GM12878 (cell line): ENCODE data around the gene TMEM94. TPM values are rescaled to one million over a fixed set of nuclear protein-coding genes. Genes with fewer than 3 reads are reported as not detected.

Source experiments
- ATAC-seq: fragments of 200-7000 bp; cut with Tn5 transposase; 3 replicates; pipeline ENCODE4 v1.9.1; 2020; ENCODE audit warnings: mild to moderate bottlenecking, moderate library complexity
- BruUV-seq: library from RNA; stranded (reverse); fragments of 400-500 nt; replicated peaks from 2 replicates; lab custom pipeline; 2021; lab: Mats Ljungman, UMichigan
- CTCF ChIA-PET: fragments of 300-600 bp; sonication (Branson Sonifier 250); formaldehyde crosslinking; extraction: SDS; loops from one replicate; lab custom pipeline; 2021; ENCODE audit warnings: inconsistent platforms; lab: Yijun Ruan, JAX
- POLR2A ChIA-PET: fragments of 350-600 bp; formaldehyde crosslinking; extraction: SDS; loops from one replicate; lab custom pipeline; 2021; ENCODE audit warnings: inconsistent platforms; lab: Charles Lee
- RAD21 ChIA-PET: fragments of 300-600 bp; sonication (Branson Sonifier 250); formaldehyde crosslinking; loops from one replicate; lab custom pipeline; 2023; ENCODE audit warnings: antibody characterized with exemption; ENCODE audit not compliant: unreplicated experiment; lab: Charles Lee
- SMC1A ChIA-PET: fragments of 300-600 bp; sonication (Branson Sonifier 250); formaldehyde crosslinking; loops from one replicate; lab custom pipeline; 2023; ENCODE audit not compliant: unreplicated experiment, uncharacterized antibody; lab: Charles Lee
- DNase-seq: peaks from one replicate; pipeline ENCODE4 v3.0.0-alpha.2; 2011; ENCODE audit warnings: low read depth, low spot score
- FAIRE-seq: peaks from 3 replicates; lab custom pipeline; 2011; peaks lifted over from hg19 to GRCh38; lab: Jason Lieb, UNC
- H2AFZ ChIP-seq: 2 replicates; pipeline ENCODE4 v1.6.0; 2011; ENCODE audit warnings: low read depth, low read length, control low read depth; ENCODE audit not compliant: control insufficient read depth
- H3K27ac ChIP-seq: 2 replicates; pipeline ENCODE4 v1.5.1; 2011; ENCODE audit warnings: control low read depth; ENCODE audit not compliant: control insufficient read depth, insufficient read depth
- H3K27me3 ChIP-seq, 2 experiments: replicated peaks in 1 of 2; 2 replicates each; pipeline versions ENCODE4 v1.6.0 to v1.6.1; 2011; ENCODE audit warnings: low read length in 1 of 2; ENCODE audit not compliant: control insufficient read depth in 2 of 2, insufficient read depth in 2 of 2
- H3K36me3 ChIP-seq, 2 experiments: 2 replicates each; pipeline ENCODE4 v1.5.1; 2011; ENCODE audit warnings: low read length in 1 of 2; ENCODE audit not compliant: control insufficient read depth in 2 of 2, insufficient read depth in 2 of 2
- H3K4me1 ChIP-seq: 2 replicates; pipeline ENCODE4 v1.6.1; 2011; ENCODE audit warnings: mild to moderate bottlenecking, low read length, moderate library complexity, mixed read lengths; ENCODE audit not compliant: control insufficient read depth, insufficient read depth
- H3K4me2 ChIP-seq: 2 replicates; pipeline ENCODE4 v1.6.0; 2011; ENCODE audit warnings: control low read depth; ENCODE audit not compliant: control insufficient read depth, insufficient read depth
- H3K4me3 ChIP-seq: fragments of 200-600 bp; sonication (generic); 2 replicates; pipeline ENCODE4 v1.5.1; 2016
- H3K79me2 ChIP-seq: 2 replicates; pipeline ENCODE4 v1.6.0; 2011; ENCODE audit warnings: low read length; ENCODE audit not compliant: control insufficient read depth, insufficient read depth
- H3K9ac ChIP-seq: 2 replicates; pipeline ENCODE4 v1.8.0; 2011; ENCODE audit warnings: low read length, control low read depth, mixed read lengths; ENCODE audit not compliant: control insufficient read depth, insufficient read depth
- H3K9me3 ChIP-seq: replicated peaks from 3 replicates; pipeline ENCODE4 v1.5.1; 2011; ENCODE audit warnings: mild to moderate bottlenecking, low read length; ENCODE audit not compliant: control insufficient read depth, insufficient read depth
- H4K20me1 ChIP-seq: 2 replicates; pipeline ENCODE4 v1.6.0; 2011; ENCODE audit not compliant: control insufficient read depth, insufficient read depth
- ATF7 ChIP-seq: fragments of 450-650 bp; IDR thresholded peaks from 2 replicates; pipeline ENCODE4 v1.6.1; 2016; ENCODE audit warnings: low read depth, mild to moderate bottlenecking
- BACH1 ChIP-seq: fragments of 450-650 bp; IDR thresholded peaks from 2 replicates; pipeline ENCODE4 v1.6.1; 2017; ENCODE audit warnings: mild to moderate bottlenecking, borderline replicate concordance
- CEBPB ChIP-seq, 2 experiments: fragments of 150-350 bp in 1 of 2; IDR thresholded peaks; 2 replicates each; pipeline ENCODE4 v1.6.1; 2012 to 2014; ENCODE audit warnings: low read depth in 2 of 2, low read length in 2 of 2, borderline replicate concordance in 1 of 2, inconsistent platforms in 1 of 2
- IKZF1 ChIP-seq: fragments of 450-650 bp; conservative IDR thresholded peaks from 2 replicates; pipeline ENCODE4 v1.6.1; 2017; ENCODE audit warnings: antibody characterized with exemption, mild to moderate bottlenecking
- JUND ChIP-seq: IDR thresholded peaks from 2 replicates; pipeline ENCODE4 v1.6.1; 2012; ENCODE audit warnings: low read depth, mild to moderate bottlenecking, low read length, improper control_type of control experiment, moderate library complexity
- NR2C2 ChIP-seq: IDR thresholded peaks from 2 replicates; pipeline ENCODE4 v1.6.1; 2011; ENCODE audit warnings: borderline replicate concordance, low read depth; ENCODE audit not compliant: control insufficient read depth, insufficient read length
- RUNX3 ChIP-seq: IDR thresholded peaks from 2 replicates; pipeline ENCODE4 v1.6.1; 2012; ENCODE audit warnings: low read length, inconsistent platforms
- SMC3 ChIP-seq: IDR thresholded peaks from 2 replicates; pipeline ENCODE4 v1.6.1; 2011; ENCODE audit warnings: low read length, improper control_type of control experiment, borderline replicate concordance
- STAT1 ChIP-seq: fragments of 450-650 bp; conservative IDR thresholded peaks from 2 replicates; pipeline ENCODE4 v1.6.1; 2014; ENCODE audit warnings: antibody characterized with exemption, mild to moderate bottlenecking
- SUPT20H ChIP-seq: IDR thresholded peaks from 2 replicates; pipeline ENCODE4 v1.6.1; 2011; ENCODE audit warnings: low read depth, mild to moderate bottlenecking, low read length, moderate library complexity, borderline replicate concordance; ENCODE audit not compliant: control insufficient read depth
- WGBS: methylation state at CpG from one replicate; pipeline ENCODE4 v1.1.6; 2016; ENCODE audit warnings: low lambda C conversion rate; ENCODE audit not compliant: insufficient replicate concordance, insufficient coverage; ENCODE audit errors: missing lambda C conversion rate; 5-methylcytosine and 5-hydroxymethylcytosine counted together
- in situ Hi-C: fragments of 300-500 bp; cut with MboI; formaldehyde crosslinking; loops from 9 replicates; pipeline ENCODE4 v1.14.3; 2018; ENCODE audit warnings: mixed read lengths
- intact Hi-C: fragments of 100-400 bp; cut with micrococcal nuclease; formaldehyde crosslinking; loops from one replicate; pipeline ENCODE4 v1.14.2; 2022; ENCODE audit not compliant: unreplicated experiment
- polyA plus RNA-seq, 11 experiments: library from polyadenylated mRNA; depleted of rRNA in 4 of 11; unstranded in 6 of 11; stranded (reverse) in 5 of 11; fragments of >200 nt; fragmentation: Nextera tagmentation in 4 of 11; fragmentation: Illumina TruSeq in 1 of 11; extraction: Ambion mirVana in 4 of 11; extraction: Trizol in 1 of 11; gene quantifications; 1 replicate in 1 of 11; 2 replicates in 10 of 11; pipeline versions ENCODE4 v1.2.1 to v1.2.3, GENCODE V29; 2011 to 2016; ENCODE audit warnings: inconsistent platforms in 2 of 11, missing spikeins in 2 of 11, low read depth in 1 of 11
- total RNA-seq, 4 experiments: library from RNA; depleted of rRNA in 3 of 4; stranded (reverse); fragments of >200 nt in 3 of 4; fragmentation: Illumina TruSeq in 1 of 4; extraction: Trizol in 1 of 4; gene quantifications; 2 replicates each; pipeline versions ENCODE4 v1.2.1 to v1.2.3, GENCODE V29; 2013 to 2021
- TF ChIP-seq, protein P1 (sequence below): fragments of 150-350 bp; IDR thresholded peaks from 2 replicates; pipeline ENCODE4 v1.6.1; 2014; ENCODE audit warnings: mild to moderate bottlenecking, low read depth, low read length
- TF ChIP-seq, protein P2 (sequence below), 3 experiments: IDR thresholded peaks in 2 of 3; conservative IDR thresholded peaks in 1 of 3; 2 replicates each; pipeline ENCODE4 v1.5.1; 2011; ENCODE audit warnings: low read depth in 3 of 3, low read length in 3 of 3, mild to moderate bottlenecking in 3 of 3, control low read depth in 2 of 3, moderate library complexity in 2 of 3, inconsistent platforms in 1 of 3, mixed read lengths in 1 of 3; ENCODE audit not compliant: control insufficient read depth in 2 of 3, insufficient read depth in 1 of 3; ENCODE audit errors: extremely low read depth in 1 of 3
- TF ChIP-seq, protein P3 (sequence below): fragments of 450-650 bp; conservative IDR thresholded peaks from 2 replicates; pipeline ENCODE4 v1.6.1; 2017; ENCODE audit warnings: mild to moderate bottlenecking, moderate library complexity

TMEM94 gene
- total and polyA plus RNA-seq, 10 of the 15 experiments (the other 5 are each of a cell fraction or from before 2014, with no cell fraction given), result 0.31 to 70.7 (median 24.4) TPM

DNA sequence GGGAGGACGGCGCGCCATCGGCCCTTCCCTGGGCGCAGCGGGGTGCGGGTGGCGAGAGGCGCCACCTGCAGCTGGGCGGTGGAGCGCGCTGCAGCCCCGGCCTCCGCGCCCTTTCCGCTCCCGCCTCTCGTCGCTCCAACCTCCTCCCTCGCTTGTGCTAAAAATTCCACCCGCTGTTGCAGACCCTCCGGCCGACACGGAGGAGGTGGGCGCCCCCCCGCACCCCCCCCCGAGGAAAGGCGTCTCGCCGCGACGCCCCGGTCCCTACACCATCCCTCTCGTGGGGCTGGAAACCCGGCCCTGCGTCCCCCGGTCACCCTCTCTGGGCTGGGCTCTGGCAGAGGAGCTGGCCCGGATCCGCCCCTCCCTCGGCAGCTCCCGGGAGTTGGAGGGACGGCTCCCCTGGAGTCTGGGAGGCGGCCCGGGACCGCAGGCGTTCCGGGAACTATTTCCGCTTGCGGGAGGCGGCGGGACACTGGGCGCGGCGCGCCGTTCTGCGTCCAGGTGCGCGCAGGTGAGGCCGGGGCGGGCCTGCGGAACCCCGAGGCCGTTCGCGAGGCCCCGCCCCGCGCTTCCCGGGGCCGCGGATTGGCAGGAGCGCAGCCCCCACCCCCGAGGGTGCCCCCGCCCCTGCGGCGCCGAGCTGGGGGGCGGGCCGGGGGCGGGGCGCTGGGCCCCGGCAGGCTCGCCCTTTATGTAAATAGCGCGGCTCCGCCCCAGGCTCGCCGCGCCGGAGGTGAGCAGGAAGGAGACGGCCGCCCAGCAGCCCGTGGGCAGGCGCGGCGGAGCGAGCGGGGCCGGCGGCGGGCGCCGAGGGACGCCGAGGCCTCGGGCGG, 68.8 kb downstream of the TMEM94 start, which contains the start of gene LLGL2 (continued):
- TF ChIP-seq, protein P1, sequence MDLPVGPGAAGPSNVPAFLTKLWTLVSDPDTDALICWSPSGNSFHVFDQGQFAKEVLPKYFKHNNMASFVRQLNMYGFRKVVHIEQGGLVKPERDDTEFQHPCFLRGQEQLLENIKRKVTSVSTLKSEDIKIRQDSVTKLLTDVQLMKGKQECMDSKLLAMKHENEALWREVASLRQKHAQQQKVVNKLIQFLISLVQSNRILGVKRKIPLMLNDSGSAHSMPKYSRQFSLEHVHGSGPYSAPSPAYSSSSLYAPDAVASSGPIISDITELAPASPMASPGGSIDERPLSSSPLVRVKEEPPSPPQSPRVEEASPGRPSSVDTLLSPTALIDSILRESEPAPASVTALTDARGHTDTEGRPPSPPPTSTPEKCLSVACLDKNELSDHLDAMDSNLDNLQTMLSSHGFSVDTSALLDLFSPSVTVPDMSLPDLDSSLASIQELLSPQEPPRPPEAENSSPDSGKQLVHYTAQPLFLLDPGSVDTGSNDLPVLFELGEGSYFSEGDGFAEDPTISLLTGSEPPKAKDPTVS, result no peak

DNA sequence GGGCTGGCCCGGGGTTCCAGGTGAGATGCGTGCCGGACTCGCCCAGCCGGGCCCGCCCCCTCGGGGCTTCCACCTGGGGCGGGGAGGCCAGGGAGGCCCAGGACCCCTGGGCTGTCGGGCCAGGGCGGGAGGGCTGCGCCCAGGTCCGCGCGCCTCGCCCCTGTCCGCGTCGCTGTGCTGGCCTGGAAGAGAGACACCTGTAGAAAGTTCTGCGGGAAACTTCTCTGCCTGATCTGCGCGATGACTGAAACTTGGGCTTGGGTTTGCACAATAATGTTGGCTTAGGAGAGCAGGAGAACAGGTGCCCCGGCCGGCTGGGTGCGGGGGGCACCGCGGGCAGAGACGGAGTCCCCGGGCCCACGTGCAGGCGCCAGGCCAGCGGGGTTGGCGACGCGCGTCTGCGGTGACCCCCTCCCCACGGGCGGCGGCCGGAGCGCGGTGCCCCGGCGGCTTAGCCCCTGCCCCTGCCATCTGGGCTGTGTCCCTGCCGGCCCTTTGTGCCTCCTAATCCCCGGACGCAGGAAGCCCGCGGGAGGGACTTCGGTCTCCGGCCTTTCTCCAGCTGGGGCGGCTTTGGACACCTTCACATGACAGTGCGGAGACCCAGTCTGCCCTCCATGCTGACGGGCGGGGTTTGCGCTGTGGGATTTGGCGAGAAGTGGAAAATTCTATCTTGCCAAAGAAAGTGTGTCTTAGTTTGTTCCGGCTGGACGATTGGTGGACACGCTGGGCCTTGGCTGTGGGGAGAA, 69.5 kb downstream of the TMEM94 start:
- ChIA-PET SMC1A (interaction anchor here (0.7 to 1.4 kb wide), 2 partner anchors 9 to 10 kb away, joined by 3 to 8 read pairs; partner anchors contain the start of gene TSEN54), CTCF (interaction anchor here (0.8 to 1.4 kb wide), 7 partner anchors 10 to 264 kb away, joined by 3 to 11 read pairs (median 4); partner anchors contain the start of gene TSEN54), POLR2A (interaction anchor here (0.7 to 1.1 kb wide), 4 partner anchors 9 to 162 kb away, joined by 3 to 5 read pairs (median 4); partner anchors contain the start of gene TSEN54), RAD21 (interaction anchor here (0.8 to 1.2 kb wide), 5 partner anchors 9 to 237 kb away, joined by 3 to 14 read pairs (median 5); partner anchors contain the start of genes SLC25A19, SMIM5 and TSEN54)
- Histone ChIP-seq H3K79me2 (no peaks in the 10 kb centered on the region), H3K27ac (no peak overlapping the region), H3K9ac (peak overlapping the region; percentile 56; the same call in 1 of the 2 replicates), H3K4me1 (0 out of 2 replicates have a peak, but pooled peaks cover 7% of the 10 kb centered on the region), H4K20me1 (no peaks in the 10 kb centered on the region), H3K4me3 (peak overlapping the region; percentile 84), H3K36me3 (peaks cover 0 to 2% of the 10 kb centered on the region in 2 experiments; a peak in 3 of 4 replicates), H3K27me3 (peaks cover 0 to 6% of the 10 kb centered on the region in 2 experiments; a peak in 2 of 4 replicates), H3K9me3 (no peaks in the 10 kb centered on the region), H2AFZ (peak overlapping the region; percentile 22), H3K4me2 (peak overlapping the region; percentile 91)
- DNase-seq (no peak), ATAC-seq (no peak), FAIRE-seq (no peak)
- intact Hi-C loops, result no loop called here
- 6% methylated on average over 59 of the region's 60 CpGs for WGBS
- no TSS peak for BruUV-seq
- in situ Hi-C loops, result no loop called here
- TF ChIP-seq IKZF1 (peak; percentile 26; the same call in 1 of the 2 replicates), SUPT20H (no peak), NR2C2 (no peak), ATF7 (no peak), RUNX3 (no peak), STAT1 (no peak), BACH1 (0 out of 2 replicates have a peak, but pooled peaks have one; percentile 2), JUND (no peak), CEBPB (IDR thresholded peaks at IDR 0.05; ENCODE audit: borderline replicate concordance in 1 of 2, low read depth in 2 of 2, low read length in 2 of 2) (no peak), SMC3 (no peak)
- TF ChIP-seq, protein P2, sequence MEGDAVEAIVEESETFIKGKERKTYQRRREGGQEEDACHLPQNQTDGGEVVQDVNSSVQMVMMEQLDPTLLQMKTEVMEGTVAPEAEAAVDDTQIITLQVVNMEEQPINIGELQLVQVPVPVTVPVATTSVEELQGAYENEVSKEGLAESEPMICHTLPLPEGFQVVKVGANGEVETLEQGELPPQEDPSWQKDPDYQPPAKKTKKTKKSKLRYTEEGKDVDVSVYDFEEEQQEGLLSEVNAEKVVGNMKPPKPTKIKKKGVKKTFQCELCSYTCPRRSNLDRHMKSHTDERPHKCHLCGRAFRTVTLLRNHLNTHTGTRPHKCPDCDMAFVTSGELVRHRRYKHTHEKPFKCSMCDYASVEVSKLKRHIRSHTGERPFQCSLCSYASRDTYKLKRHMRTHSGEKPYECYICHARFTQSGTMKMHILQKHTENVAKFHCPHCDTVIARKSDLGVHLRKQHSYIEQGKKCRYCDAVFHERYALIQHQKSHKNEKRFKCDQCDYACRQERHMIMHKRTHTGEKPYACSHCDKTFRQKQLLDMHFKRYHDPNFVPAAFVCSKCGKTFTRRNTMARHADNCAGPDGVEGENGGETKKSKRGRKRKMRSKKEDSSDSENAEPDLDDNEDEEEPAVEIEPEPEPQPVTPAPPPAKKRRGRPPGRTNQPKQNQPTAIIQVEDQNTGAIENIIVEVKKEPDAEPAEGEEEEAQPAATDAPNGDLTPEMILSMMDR (IDR thresholded peaks at IDR 0.05 in 2 of 3, conservative IDR thresholded peaks at IDR 0.05 in 1 of 3; ENCODE audit: control insufficient read depth in 2 of 3, extremely low read depth in 1 of 3, insufficient read depth in 1 of 3, low read depth in 3 of 3, low read length in 3 of 3), result no peak
- TF ChIP-seq, protein P3, sequence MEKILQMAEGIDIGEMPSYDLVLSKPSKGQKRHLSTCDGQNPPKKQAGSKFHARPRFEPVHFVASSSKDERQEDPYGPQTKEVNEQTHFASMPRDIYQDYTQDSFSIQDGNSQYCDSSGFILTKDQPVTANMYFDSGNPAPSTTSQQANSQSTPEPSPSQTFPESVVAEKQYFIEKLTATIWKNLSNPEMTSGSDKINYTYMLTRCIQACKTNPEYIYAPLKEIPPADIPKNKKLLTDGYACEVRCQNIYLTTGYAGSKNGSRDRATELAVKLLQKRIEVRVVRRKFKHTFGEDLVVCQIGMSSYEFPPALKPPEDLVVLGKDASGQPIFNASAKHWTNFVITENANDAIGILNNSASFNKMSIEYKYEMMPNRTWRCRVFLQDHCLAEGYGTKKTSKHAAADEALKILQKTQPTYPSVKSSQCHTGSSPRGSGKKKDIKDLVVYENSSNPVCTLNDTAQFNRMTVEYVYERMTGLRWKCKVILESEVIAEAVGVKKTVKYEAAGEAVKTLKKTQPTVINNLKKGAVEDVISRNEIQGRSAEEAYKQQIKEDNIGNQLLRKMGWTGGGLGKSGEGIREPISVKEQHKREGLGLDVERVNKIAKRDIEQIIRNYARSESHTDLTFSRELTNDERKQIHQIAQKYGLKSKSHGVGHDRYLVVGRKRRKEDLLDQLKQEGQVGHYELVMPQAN, result 0 out of 2 replicates have a peak, but pooled peaks have one; percentile 5
